NK-92 (cell line): ENCODE results near the gene ACTA1.
"Not testable (repeated sequence)": the region's sequence is repeated elsewhere in the genome, so short reads cannot be mapped to it uniquely, and the experiment has no call there.

Source experiments
- DNase-seq: peaks from one replicate; lab custom pipeline; 2025; ENCODE audit not compliant: unreplicated experiment; lab: John Stamatoyannopoulos, UW

The ACTA1 gene

GRCh38 chr1:229440851-229441537 lies 7.1 kb upstream of the ACTA1 start:
- DNase-seq = no peak

- no peak for DNase-seq
Observed at GRCh38 chr1:229438021-229438420, 4.1 kb upstream of the ACTA1 start.

- DNase-seq = no peak
Observed at GRCh38 chr1:229437443-229437842, 3.5 kb upstream of the ACTA1 start.

- DNase-seq = no peak
Observed at GRCh38 chr1:229436201-229436600, 2.3 kb upstream of the ACTA1 start.

- no peak for DNase-seq
Observed at GRCh38 chr1:229434641-229435051, 752 bp upstream of the ACTA1 start.

- DNase-seq = no peak
Observed at GRCh38 chr1:229433364-229434004, 410 bp downstream of the ACTA1 start.

GRCh38 chr1:229432905-229433304 lies 989 bp downstream of the ACTA1 start:
- no peak for DNase-seq

- DNase-seq = no peak
Observed at GRCh38 chr1:229432116-229432461, 1.8 kb downstream of the ACTA1 start.

- DNase-seq = no peak
Observed at GRCh38 chr1:229431284-229432115, 2.4 kb downstream of the ACTA1 start.

GRCh38 chr1:229430761-229431283 lies 3.1 kb downstream of the ACTA1 start:
- no peak for DNase-seq

GRCh38 chr1:229428256-229428655 lies 5.6 kb downstream of the ACTA1 start:
- DNase-seq = no peak

GRCh38 chr1:229427572-229427971 lies 6.3 kb downstream of the ACTA1 start:
- no peak for DNase-seq

GRCh38 chr1:229425564-229426159 lies 8.2 kb downstream of the ACTA1 start:
- DNase-seq = no peak

GRCh38 chr1:229420765-229421164 lies 13.1 kb downstream of the ACTA1 start:
- no peak for DNase-seq

- no peak for DNase-seq
Observed at GRCh38 chr1:229420224-229420623, 13.7 kb downstream of the ACTA1 start.

GRCh38 chr1:229418586-229418985 lies 15.3 kb downstream of the ACTA1 start:
- not testable (repeated sequence) for DNase-seq

GRCh38 chr1:229412810-229413209 lies 21.1 kb downstream of the ACTA1 start:
- DNase-seq = not testable (repeated sequence)

- DNase-seq = no peak
Observed at GRCh38 chr1:229412056-229412455, 21.8 kb downstream of the ACTA1 start.

- no peak for DNase-seq
Observed at GRCh38 chr1:229411434-229412055, 22.3 kb downstream of the ACTA1 start.

- no peak for DNase-seq
Observed at GRCh38 chr1:229410692-229411433, 23.0 kb downstream of the ACTA1 start.
